ENCODE results near the gene CLMN.

CLMN gene

DNA sequence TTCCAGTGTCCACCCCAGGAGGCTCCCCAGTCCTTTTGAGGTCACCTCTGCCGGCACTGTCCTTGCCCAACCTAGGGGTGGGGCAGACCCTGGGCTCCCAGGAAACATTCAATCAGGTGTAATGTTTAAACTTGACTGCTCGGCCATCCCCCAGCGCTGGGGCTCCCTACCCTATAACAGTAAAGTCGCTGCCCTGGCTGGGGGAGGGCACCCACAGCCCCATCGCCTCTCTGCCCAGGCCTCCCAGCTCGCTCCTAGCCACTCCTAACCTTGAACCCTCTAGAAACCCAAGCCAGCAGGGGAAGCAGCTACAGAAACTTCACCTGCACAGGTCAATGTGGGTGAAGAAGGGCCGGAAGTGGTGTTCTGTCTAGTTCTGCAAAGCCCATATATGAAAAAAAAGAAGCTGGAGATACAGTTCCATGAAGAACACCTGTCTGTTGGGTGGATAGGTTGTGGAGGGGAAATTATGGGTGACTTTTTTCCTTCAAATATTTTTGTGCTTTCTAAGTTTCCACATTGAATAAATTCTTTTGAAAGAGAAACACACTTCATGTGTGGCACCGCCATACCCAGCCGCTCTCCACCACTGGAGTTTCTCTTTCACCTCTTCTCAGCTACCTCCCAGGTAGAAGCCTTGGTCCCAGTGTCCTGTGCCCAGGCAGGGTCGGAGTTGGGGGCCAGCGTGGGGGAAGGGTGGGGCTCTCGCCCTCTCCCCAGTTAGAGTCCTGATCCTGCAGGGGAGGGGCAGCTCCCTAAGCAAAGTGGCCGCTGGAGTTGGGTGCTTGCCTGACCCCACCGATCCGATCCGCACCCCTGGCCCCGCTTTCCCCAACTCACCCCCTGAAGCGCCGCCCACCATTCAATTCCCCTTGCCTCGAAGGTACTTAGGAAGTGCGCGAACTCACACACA, 1.1 kb downstream of the CLMN start:
- DNase-seq: no peak

- no peak for DNase-seq
Measured at GRCh38 chr14:95317817-95318343, 1.8 kb downstream of the CLMN start.

GRCh38 chr14:95316821-95317220, 2.9 kb downstream of the CLMN start:
- no peak for DNase-seq

DNA sequence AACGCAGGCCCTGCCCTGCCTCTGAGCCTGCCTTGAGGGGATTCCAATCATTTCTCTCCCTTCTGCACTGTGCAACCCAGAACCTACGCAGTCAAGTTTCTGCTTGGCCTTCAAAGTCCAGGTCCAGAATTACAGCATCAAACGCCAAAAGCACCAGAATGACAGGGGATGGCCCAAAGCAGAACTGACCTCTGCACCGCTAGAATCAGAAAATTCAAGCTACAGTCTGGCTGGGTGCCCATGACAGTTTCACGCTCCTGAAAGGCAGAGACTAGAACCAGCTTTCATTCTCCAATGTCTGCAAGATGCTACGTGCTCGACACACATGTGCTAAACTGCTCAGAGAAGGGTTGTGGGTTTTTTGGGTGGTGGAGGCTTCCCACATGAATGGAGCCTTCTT, 4.1 kb downstream of the CLMN start:
- no peak for DNase-seq

GRCh38 chr14:95315156-95315555, 4.6 kb downstream of the CLMN start:
- DNase-seq: no peak

- no peak for DNase-seq
Measured at GRCh38 chr14:95314609-95315008, 5.1 kb downstream of the CLMN start.

GRCh38 chr14:95313707-95314106, 6.0 kb downstream of the CLMN start:
- no peak for DNase-seq

DNA sequence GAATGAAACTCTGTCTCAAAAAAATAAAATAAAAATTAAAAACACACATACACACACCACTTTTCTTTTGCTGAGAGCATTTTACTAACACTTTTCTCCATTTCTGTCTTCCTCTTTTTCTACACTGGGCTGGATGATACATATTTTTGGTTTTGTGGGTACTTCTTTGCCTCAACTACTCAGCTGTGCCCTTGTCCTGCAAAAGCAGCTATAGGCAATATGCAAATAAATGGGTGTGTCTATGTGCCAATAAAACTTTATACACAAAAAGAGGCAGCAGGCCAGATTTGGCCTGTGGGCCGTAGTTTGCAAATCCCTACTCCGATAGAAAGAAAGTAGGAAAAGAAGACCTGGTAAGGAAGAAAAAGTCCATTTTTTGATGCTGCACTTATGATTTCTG, 6.5 kb downstream of the CLMN start:
- no peak for DNase-seq

GRCh38 chr14:95312311-95312710, 7.4 kb downstream of the CLMN start:
- no peak for DNase-seq

GRCh38 chr14:95311752-95312151, 8.0 kb downstream of the CLMN start:
- no peak for DNase-seq

- DNase-seq: no peak
Measured at GRCh38 chr14:95310635-95311380, 8.9 kb downstream of the CLMN start.

- no peak for DNase-seq
Measured at GRCh38 chr14:95309261-95310051, 10.3 kb downstream of the CLMN start.

DNA sequence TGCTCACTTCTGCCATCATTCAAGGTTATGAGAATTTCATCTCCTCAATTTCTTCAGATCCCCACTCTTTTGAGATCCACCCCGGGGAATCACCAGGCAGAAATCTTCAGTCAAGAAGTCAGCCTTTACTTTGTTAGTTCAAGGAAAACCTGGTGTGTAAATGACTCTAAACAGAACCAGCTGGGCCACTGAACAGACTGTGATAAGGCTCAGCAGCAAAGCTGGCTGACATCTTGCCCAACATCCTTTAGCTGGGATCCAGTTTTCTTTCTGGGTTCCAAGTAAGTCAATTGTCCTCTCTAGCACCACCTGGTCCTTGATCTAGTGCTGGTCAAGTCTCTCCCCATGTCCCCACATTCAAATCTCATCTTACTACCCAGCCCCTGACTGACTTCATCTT, 11.6 kb downstream of the CLMN start:
- no peak for DNase-seq

DNA sequence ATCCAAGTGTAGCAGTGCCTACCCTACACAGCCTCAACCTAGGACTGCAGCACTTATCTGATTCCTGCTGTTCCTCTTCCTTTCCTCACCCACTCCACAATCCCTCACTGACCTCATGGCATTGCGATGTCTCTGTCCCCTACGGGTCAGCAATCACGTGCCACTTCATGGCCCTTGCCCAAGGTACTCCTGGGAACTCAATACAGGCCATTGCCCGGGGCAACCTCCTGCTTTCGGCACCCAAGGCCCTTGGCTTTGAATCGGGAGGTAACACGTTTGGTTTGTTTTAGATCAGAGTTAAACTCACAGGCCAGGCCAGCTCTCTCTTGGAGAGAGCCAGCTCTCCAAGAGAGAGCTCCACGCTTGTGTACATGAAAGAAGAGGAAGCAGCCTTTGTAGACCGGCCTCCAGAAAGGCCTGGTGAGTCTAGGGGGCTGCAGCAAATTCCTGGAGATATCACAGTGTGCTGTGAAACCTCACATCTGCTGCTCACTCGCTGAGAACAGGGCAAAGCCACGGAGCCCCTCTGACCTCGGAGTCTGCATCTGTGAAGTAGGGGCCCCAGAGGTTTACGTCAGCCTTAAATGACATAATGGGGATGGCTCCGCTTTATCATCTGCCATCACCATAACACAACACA, 12.2 kb downstream of the CLMN start:
- DNase-seq: no peak

DNA sequence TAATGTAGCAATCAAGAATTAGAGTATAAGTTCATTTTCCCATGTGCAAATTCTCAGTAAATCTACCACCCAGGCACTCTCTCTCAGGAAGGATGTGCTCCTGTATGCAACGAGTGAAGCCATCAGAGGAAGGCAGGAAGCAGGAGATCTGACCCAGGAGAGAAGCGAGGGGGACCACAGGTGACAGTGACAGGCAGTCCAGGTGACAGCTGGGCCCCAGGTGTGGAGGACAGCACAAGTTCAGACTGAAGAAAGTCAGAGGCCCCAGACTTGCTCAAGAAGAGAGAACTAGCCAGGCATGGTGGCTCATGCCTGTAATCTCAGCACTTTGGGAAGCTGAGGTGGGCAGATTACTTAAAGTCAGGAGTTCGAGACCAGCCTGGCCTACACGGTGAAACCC, 13.8 kb downstream of the CLMN start:
- no peak for DNase-seq

DNA sequence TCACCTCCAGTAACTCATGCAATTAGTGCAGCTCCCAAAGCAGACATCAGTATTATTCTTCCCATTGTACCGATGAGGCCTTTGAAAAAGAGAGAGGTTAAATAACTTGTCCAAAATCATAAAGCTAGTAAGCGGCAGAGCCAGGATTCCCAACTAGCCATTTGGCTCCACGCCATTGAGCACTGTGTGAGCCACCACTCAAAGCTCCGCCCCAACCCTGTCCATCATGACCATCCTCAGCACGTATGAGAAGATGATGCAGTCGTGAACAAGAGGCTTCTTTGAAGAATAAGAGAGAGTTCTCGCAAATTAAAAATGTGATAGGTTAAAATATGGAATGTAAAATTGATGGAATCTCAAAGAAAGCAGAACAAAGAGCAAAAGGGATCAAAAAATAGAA, 14.6 kb downstream of the CLMN start:
- DNase-seq: no peak

DNA sequence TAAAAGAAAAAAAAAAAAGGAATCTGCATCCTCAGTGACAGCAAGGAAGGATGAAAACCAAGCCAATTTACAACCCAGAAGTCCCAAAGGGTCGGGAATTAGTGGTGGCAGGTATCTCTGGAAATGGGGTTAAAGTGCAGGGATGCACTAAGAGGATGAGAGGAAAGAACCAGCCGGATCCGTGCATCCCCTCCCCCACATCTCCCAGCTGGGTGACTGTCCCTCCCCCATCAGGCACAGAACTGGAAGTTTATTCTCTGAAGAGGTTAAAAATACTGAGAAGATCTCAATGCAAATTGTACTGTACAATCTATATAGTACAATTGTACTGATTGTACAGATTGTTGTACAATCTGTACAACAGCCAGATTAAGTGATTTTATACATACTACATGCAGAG, 15.4 kb downstream of the CLMN start:
- no peak for DNase-seq

DNA sequence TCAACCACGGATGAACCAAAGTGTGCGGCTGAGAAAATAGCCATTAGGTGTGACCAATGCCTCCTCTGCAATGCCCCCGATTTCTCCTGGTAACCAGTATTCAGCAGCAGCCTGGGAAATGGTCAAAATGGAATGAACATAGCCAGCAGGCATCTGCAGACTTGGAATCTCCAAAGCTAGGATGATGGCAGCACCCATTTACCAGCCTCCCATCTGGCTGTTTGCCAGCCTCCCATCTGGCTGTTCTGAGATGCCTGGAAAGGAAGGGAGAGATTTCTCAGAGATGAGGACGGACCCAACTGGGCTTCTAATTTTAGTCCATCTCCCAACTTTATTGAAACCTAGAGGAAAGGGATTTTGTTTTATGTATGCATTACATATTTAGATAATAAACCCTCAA, 16.2 kb downstream of the CLMN start:
- no peak for DNase-seq

GRCh38 chr14:95302667-95303506, 16.8 kb downstream of the CLMN start:
- no peak for DNase-seq

- no peak for DNase-seq
Measured at GRCh38 chr14:95301527-95302187, 18.1 kb downstream of the CLMN start.

All from NCI-H2029 treated with DMSO at 0.1 percent for 48 hours (cell line).